Ishikawa (cell line): ENCODE data around the gene SLC6A6.

Source experiments
- CEBPB ChIP-seq: IDR thresholded peaks from 2 replicates; pipeline ENCODE4 v1.6.1; 2012
- CREB1 ChIP-seq: IDR thresholded peaks from 2 replicates; pipeline ENCODE4 v1.6.1; 2012; ENCODE audit warnings: low read depth
- EGR1 ChIP-seq: IDR thresholded peaks from 2 replicates; pipeline ENCODE4 v1.6.1; 2012
- EP300 ChIP-seq: IDR thresholded peaks from 2 replicates; pipeline ENCODE4 v1.6.1; 2012; ENCODE audit warnings: borderline replicate concordance
- FOXM1 ChIP-seq: IDR thresholded peaks from 2 replicates; pipeline ENCODE4 v1.6.1; 2012; ENCODE audit warnings: low read depth, borderline replicate concordance
- MAX ChIP-seq: IDR thresholded peaks from 2 replicates; pipeline ENCODE4 v1.6.1; 2012
- NFIC ChIP-seq: IDR thresholded peaks from 2 replicates; pipeline ENCODE4 v1.6.1; 2012
- RAD21 ChIP-seq: IDR thresholded peaks from 2 replicates; pipeline ENCODE4 v1.6.1; 2012; ENCODE audit warnings: low read depth
- REST ChIP-seq: IDR thresholded peaks from 2 replicates; pipeline ENCODE4 v1.6.1; 2012; ENCODE audit warnings: low read depth, mild to moderate bottlenecking
- TAF1 ChIP-seq: IDR thresholded peaks from 2 replicates; pipeline ENCODE4 v1.6.1; 2012; ENCODE audit warnings: low read depth, mild to moderate bottlenecking
- TCF12 ChIP-seq: IDR thresholded peaks from 2 replicates; pipeline ENCODE4 v1.6.1; 2012; ENCODE audit warnings: low read depth
- TEAD4 ChIP-seq: IDR thresholded peaks from 2 replicates; pipeline ENCODE4 v1.6.1; 2012
- USF1 ChIP-seq: IDR thresholded peaks from 2 replicates; pipeline ENCODE4 v1.6.1; 2012
- YY1 ChIP-seq: IDR thresholded peaks from 2 replicates; pipeline ENCODE4 v1.6.1; 2012; ENCODE audit warnings: low read depth
- ZBTB7A ChIP-seq: IDR thresholded peaks from 2 replicates; pipeline ENCODE4 v1.6.1; 2012; ENCODE audit warnings: low read depth

SLC6A6 gene

GRCh38 chr3:14510838-14511622, 108.6 kb downstream of the SLC6A6 start:
- no peak for TF ChIP-seq NFIC
- no peak for TF ChIP-seq EP300
- TF ChIP-seq MAX, result no peak
- no peak for TF ChIP-seq ZBTB7A
- TF ChIP-seq CREB1, result no peak
- TF ChIP-seq EGR1, result no peak
- no peak for TF ChIP-seq USF1
- no peak for TF ChIP-seq RAD21
- TF ChIP-seq CEBPB, result no peak
- no peak for TF ChIP-seq FOXM1
- no peak for TF ChIP-seq TEAD4
- no peak for TF ChIP-seq TAF1
- TF ChIP-seq REST, result no peak
- no peak for TF ChIP-seq TCF12
- no peak for TF ChIP-seq YY1

- TF ChIP-seq FOXM1 (no peak), CEBPB (no peak), YY1 (no peak), REST (no peak), RAD21 (no peak), ZBTB7A (no peak), TEAD4 (no peak), TAF1 (no peak), EP300 (no peak), MAX (no peak), NFIC (no peak), TCF12 (no peak), CREB1 (no peak), EGR1 (no peak), USF1 (no peak)
Observed at GRCh38 chr3:14511623-14512280, 109.3 kb downstream of the SLC6A6 start.

- TF ChIP-seq MAX (no peak), YY1 (no peak), CEBPB (no peak), USF1 (no peak), FOXM1 (no peak), RAD21 (no peak), REST (no peak), CREB1 (no peak), TCF12 (no peak), TEAD4 (no peak), EP300 (no peak), NFIC (no peak)
Observed at GRCh38 chr3:14512281-14512941, 110.0 kb downstream of the SLC6A6 start.
